ENCODE measurements around the gene FBXO40.

FBXO40 gene

DNA sequence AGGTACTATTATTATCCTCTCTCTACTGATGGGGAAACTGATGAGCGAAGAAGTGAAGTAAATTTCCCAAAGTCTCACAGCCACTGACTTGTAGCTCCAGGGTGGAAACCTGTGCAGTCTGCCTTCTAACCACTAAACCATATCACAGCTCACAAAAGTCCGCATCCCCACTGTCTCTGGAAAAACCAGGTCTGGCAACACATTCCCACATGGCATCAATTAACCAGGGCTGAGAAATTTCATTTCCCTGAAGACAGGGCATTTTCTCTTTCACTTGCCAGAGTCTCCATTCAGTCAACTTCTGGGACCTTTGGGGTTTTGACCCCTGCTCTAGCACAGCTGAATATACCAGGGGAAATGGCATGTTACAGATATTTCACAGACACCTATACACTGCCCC lies 26.5 kb downstream of the FBXO40 start:
- DNase-seq (ENCODE audit: low read depth), result no peak

DNA sequence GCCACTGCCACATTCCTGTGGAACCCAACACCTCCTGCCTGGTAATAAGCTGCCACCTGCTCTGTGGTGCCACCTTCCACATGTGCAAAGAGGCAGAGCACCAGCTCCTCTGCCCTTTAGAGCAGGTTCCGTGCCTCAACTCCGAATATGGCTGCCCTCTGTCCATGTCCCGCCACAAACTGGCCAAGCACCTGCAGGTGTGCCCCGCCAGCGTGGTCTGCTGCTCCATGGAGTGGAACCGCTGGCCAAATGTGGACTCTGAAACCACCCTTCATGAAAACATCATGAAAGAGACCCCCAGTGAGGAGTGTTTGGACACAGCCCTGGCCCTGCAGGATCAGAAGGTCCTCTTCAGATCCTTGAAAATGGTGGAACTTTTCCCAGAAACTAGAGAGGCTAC lies 28.3 kb downstream of the FBXO40 start:
- no peak for DNase-seq (ENCODE audit: low read depth)

DNA sequence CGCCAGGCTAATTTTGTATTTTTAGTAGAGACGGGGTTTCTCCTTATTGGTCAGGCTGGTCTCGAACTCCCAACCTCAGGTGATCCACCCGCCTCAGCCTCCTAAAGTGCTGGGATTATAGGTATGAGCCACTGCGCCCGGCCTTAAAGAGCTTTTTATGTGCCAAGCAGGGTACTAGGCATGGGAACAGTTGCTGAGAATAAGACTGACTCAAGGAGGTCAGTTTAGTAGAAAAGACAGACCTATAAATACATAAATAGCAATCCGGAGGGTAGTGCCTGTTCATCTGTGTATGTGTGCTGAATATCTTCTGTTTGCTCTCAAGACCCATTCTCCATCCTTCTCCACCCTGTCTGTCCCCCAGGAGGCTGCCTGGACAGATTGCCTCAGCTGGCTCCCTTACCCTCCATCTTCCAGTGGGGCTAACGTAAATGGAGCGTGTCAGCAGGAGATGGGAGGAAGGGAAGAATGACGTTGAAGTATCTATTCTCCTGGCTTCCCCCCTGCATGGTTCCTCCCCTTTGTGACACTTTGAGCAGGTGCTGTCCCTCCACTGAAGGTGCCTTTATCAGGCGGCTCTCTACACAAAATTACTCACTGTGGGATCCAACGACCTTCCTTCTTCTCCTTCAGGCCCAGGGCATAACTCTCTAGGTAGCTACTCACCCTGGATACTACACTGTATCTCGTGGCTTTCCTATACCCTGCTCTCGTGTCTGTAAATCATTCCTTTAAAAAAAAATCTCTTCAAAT lies 31.1 kb downstream of the FBXO40 start:
- DNase-seq (ENCODE audit: low read depth), result no peak

DNA sequence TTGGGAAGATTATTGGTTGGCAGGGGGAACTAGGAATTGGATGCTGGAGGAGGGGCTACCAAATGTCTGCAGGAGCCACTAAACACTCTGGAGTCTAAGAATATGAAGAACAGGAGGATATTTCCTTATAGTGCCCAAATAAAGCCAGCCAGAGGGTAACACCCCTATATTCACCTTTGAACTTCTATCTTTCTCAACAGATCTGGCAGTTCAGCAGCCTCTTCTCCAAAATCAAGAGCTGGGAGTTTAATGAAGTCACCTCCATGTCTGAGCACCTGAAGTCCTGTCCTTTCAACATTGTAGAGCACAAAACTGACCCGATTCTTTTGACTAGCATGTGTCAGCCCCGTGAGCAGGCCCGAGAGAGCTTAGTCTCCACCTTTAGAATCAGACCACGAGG lies 33.3 kb downstream of the FBXO40 start:
- DNase-seq (ENCODE audit: low read depth), result no peak

DNA sequence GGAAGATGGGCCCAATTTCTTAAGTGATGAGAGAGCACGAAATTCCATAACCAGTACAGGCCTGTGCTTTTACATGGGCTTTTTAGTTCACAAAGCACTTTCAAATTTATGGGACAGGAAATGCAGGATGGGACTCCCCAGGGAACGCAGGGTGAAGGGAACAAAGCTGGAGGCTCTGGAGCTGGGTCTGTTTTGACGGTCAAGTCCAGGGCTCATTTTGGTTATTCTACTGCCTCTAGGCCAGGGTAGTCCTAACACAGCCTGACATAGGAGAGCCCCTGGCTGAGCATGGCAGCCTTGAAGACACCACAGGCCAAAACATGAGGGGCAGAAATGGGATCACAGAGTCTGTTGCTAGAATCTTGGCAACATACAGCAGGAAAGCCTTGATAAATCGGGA lies 34.0 kb downstream of the FBXO40 start:
- no peak for DNase-seq (ENCODE audit: low read depth)

DNA sequence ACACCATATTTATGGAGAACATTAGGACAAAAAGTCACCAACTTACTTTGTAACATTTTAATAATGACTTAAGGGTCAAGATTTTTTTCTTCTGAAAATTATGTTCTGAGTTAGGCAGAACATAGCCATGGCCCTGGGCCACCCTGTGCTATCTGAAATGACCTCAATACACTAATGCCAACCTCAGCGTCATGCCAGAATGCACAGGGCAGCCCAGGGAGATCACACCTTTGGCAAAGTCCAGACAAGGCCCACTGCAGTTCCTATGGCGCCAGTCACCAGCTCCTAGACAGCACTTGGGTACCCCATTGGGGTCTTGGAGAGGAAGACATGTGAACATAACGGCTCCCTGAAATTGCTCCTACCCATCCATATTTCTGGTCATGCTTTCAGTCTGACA lies 34.4 kb downstream of the FBXO40 start:
- no peak for DNase-seq (ENCODE audit: low read depth)

DNA sequence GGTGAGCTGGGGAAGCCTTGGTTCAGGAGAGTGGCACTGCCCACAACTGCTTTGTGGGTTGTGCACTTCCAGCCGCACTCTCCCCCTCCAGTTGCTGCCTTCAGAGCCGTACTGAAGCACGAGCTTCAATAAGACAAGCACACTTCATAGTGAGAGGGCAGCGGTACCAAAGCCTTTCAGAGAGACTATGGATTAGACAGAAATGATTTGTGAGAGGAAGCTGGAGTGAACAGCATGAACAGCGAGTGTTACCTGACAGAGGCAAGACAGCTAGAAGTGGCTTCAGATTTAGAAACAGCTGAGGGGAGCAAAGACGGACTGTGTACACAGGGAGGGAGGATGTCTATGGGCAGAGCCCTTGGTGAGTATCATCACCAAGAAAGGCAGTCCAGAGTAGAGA lies 36.4 kb downstream of the FBXO40 start:
- no peak for DNase-seq (ENCODE audit: low read depth)

DNA sequence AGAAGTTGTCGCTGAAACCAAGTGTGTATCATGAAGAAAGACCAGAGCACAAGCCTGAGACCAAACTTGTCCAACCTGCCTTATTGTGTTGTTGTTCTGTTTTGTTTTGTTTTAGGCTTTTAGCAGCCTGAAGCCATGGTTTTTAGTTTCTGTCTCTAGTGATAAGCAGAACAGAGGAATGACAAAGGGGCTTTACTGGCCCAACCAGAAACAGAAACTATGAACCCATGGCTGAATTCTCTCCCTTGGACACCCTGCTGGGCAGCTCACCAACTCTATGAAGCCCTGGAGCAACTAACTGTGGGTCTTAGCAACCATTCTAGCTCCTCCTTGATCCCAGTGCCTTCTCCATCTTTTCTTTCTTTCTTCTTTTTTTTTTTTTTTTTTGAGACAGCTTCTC lies 37.2 kb downstream of the FBXO40 start:
- no peak for DNase-seq (ENCODE audit: low read depth)

DNA sequence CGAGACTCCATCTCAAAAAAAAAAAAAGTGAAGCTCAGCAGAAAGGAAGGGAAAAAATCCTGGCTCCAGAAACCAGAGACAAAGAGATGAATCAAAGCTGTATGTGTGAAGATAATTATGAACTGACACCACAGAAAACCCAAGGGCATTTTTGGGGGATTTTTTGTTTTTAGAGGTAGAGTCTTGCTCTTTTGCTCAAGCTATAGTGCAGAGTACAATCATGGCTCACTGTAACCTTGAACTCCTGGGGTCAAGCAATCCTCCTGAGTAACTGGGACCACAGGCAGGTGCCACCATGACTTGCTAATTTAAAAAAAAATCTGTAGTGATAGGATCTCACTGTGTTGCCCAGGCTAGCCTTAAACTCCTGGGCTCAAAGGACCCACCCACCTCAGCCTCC lies 44.7 kb downstream of the FBXO40 start:
- no peak for DNase-seq (ENCODE audit: low read depth)

DNA sequence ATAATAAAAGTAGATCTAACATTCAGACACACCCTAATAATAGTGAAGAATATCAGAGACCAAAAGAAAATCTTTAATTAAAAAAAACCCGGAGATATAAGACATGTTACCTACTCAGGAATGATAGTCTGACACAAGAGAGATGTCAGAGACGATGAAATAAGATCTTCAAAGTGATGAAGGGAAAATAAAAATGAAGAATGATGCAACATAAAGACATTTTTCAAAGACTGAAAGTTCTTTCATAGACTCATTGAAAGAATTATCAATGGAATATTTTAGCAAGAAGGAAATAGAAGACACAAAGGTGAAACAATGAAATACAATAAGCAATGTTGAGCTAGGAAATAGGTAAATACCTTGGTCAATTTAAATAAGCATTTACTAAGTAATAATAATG lies 47.9 kb downstream of the FBXO40 start:
- no peak for DNase-seq (ENCODE audit: low read depth)

DNA sequence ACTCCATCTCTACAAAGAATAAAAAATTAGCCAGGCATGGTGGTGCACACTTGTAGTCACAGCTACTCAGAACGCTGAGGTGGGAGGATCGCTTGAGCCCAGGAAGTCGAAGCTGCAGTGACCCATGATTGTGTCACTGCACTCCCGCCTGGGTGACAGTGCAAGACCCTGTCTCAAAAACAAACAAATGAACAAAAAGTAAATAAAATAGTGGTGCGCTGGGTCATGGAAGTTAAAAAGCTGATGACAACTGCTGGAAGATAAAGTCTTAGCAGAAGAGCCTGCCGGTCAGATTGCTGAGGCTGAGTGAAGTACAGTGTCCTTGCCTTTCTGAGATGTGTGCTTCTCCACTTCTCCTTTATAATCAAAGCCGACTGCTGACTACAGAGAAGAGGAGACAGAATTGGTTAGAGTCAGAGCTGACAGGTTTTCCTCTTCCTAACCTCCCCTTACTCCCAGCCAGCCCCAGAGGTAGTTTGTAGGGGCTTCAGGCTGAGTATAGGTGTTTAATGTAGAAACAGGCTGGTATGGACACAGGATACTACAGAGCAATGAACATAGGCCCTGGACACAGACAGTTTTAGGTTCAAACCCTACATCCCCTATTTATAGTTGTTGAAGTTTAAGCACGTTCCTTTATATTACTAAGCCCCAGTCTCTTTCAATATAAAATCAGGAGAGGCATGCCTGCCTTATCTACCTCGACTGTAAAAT lies 49.6 kb downstream of the FBXO40 start:
- DNase-seq (ENCODE audit: low read depth), result no peak

DNA sequence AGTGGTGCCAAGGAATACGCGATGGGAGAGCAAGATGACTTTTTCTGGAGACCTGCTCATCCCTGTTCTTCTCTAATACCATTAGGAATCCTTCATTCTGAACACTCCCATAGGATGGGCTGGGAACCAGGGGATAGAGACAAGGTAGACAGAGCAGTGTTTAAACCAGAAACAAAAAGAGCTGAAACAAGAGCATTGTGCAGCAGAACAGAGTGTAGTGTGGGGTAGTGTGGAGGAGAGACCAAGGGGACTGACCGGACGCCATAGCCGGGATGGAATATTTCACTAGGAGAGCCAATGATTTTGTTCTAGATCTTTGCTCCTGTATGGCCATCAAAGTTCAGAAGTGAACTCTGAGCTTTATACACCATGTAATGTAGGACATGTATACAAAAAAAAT lies 51.9 kb downstream of the FBXO40 start:
- DNase-seq (ENCODE audit: low read depth), result no peak

DNA sequence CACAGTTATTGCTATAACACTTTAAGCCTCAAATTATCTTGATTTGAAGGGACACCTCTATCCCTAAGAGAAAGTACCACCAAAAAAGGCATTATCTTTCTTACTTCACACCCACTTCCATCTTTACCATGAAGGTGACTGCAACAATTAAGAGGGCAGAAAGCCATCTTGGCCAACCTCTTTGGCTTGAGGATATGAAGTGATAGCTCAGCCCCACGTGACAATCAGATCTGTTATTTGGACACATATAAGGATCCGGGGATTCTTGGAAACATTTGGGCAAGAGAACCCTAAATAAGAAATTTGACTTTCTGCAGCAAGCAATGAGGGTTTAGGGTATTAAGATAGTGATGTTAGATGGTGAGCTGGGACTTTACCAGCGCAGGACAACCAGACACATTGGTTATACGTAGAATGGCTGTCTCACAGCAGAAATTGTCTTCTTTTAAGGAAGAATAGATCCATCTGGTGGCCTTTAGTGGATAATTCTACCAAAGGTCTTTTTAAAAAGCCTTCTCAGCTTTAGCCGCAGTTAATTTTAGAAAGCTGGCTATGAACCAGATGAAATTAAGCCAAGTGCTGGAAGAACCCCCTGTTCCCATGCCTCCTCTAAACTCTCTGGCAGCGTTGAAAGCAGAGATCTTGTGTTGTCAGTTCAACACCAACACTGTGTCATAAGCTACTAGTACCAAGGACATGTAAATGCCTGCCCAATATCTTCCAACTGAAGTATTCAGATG lies 55.2 kb downstream of the FBXO40 start:
- no peak for DNase-seq (ENCODE audit: low read depth)

DNA sequence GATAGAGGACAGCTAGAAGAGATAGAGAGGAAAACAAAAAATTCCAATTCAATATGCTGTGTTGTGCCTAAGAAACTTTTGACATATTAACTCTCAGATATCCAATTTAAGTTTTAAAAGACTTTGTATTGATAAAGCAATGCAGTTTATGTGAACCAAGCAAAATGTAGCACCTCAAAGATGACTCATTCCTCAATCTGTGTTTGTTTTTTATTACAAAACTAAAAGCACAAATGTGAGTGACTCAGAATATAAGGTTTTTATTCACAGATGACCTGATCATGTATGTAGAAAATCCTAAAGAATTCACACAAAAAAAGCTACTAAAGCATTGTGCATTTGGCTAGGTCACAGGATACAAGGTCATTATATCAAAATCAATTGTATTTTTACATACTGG lies 56.5 kb downstream of the FBXO40 start:
- no peak for DNase-seq (ENCODE audit: low read depth)

DNA sequence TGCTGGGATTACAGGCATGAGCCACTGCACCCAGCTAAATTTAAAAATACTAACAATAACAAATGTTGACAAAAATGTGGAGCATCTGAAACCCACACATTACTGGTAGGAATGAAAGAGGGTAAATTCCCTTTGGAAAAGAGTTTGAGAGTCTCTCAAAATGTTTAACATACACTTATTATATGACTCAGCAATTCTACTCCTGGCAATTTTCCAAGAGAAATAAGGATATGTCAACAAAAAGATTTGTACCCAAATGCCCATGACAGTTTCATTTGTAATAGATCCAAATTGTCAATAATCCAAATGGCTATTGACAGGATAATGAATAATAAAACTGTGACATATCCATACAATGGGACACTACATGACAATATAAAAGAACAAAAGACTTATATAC lies 58.5 kb downstream of the FBXO40 start:
- DNase-seq (ENCODE audit: low read depth), result no peak

DNA sequence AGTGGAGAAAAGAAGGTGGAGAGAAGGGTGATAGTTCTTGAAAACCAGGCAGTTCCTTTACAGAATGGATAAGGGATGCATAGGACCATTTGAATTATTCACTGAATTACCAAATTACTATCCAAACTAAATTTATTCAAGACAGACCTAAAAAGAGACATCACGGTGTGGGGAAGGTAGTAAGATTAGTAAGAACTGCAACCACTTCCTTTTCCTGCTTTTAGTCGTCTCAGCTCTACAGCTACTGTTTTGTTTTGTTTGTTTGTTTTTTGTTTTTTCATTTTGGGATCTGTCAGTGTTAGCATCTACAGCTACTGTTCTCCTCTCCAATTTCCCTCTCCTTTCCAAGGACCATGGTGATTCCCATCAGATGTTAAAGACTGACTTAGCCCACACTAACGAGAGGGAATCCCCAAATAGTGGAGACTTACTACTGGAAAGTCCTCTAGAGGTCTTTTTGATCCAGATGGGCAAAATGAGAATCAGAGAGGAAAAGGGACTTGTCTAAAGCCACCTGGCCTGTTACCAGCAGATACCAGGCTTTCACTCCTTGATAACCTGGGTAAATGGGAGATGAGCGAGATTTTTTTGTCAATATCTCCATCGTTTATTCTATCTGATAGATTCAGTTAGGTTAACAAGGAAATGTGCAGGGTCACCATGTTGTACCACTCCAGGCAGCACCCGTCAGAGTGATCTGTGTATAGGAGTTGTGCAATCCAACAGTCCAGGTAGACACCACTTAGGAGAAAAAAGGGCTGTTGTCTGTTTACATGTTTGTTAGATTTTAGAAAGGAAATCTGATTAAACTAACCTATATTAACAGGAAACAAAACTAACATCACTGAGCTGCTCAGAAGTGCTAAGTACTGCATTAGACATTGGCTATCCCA lies 61.6 kb downstream of the FBXO40 start:
- DNase-seq (ENCODE audit: low read depth), result no peak

DNA sequence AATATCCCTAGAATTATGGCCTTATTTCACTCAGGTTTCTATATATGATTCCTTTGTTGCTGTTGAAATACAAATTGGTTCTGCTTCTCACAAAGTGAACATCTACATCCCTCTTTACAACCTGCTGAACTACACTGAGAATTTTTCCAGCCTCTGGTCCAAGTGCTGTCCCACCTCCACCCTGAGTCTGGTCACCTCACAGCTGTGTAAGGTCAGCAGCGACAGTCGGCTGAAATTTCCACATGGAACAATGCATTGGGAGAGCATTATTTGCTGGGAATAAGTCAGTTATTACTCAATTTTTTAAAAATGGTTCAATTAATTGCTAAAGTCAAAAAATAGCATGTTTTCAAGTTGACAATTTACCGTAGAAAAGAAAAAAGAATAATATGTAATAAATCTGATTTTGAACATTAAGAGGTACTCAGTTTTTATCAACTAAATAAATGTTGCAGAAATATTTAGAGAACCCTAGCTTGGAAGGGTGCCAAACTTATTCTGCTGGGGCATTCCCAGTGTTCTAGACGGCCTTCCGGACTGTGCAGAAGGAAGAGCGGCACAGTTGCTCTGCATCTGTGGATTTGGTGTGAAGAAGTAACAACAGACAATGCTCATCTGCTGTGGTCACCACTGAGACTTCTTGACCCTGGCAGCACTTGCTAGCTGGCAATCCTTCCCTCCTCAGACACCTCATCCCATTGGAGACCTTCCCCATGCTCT lies 65.7 kb downstream of the FBXO40 start:
- no peak for DNase-seq (ENCODE audit: low read depth)

DNA sequence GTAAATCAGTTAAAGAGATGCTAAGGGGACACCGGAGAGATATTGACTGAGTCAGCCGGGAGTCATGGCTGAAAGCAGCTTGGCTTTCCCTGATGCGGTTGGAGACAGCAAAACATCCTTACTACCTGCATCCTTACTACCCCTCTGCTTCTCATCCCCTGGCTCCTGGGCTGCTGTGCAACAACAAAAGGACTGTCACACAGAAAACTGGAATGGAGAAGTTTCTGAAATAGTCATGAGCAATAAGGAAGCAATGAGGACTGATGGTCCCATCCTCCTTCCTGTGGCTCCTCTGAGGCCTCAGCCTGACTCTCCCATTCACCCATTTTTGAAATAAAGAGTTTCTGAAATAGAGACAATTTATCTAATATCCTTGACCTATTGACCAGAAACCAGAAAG lies 66.4 kb downstream of the FBXO40 start:
- DNase-seq (ENCODE audit: low read depth), result no peak

DNA sequence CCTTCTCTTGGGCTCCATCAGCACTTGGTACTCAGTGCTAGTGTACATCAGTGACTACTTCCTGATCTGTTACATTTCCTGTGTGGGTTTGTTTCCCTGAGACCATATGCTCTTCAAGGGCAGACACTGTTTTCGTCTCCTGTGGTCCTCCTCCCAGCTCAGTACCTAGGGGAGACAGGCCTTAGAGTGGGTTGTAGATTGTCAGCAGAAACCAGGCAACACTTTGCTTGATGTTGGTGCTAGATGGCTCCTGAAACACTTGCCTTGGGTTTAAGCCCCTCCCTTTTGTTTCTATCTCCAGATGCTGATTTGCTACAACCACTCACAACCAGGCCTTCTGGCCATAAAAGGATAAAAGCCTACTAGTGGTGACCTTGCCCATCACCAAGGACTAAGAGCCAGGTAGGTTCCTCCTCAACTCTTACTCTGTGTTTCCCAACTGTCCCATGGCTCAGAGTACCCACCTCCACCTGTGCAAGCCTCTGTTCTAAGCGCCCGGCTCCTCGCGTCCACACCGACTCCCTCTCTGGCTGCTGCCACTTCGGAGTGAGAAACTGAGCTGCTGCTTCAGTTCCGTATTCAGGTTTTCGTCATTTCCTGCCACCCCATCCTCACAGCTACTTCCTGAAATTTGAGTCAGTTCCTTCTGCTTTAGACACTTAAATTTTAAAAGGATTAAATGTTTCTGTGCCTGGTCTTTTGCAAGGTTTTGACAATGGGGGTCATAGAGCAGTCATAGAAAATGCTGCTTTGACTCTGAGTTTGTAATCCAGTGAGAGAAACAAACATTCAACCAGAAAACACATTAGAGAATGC lies 67.4 kb downstream of the FBXO40 start, which contains the start of gene HCLS1:
Gene HCLS1, minus strand, starts transcription at position 548 of the 816 bp plus-strand sequence. CDS start 2,556 bp downstream, outside the sequence.
- DNase-seq (ENCODE audit: low read depth), result no peak

DNA sequence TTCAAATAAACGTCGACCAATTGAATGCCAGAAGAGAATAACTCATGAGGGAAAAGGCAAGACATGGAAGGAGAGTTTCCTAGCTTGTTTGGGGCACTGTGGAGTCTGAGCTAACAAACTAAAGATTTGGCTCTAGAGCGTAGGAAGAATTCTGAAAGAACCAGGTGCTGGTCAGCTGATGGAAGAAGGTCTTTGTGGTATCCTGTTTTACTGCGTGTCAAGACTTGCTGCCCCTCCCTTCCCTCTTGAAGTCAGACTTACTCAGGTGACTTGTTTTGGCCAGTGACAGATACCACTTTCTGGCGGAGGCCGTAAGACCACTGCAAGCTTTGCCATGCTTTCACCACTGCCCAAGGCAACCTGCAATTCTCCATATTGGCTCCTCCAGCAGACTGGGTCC lies 68.2 kb downstream of the FBXO40 start:
- DNase-seq (ENCODE audit: low read depth), result no peak

Measured in amniotic epithelial cell (primary cell).